HCT116 (cell line): Measurements from ENCODE around the gene GPC5. TPM values are rescaled to one million over a fixed set of nuclear protein-coding genes. Genes with fewer than 3 reads are reported as not detected.

Source experiments
- ATAC-seq: fragments of 200-7000 bp; cut with Tn5 transposase; 2 replicates; pipeline ENCODE4 v1.9.1; 2020; ENCODE audit warnings: mild to moderate bottlenecking, moderate library complexity
- BruUV-seq: library from RNA; stranded (reverse); fragments of 400-500 nt; replicated peaks from 2 replicates; lab custom pipeline; 2021; lab: Mats Ljungman, UMichigan
- CTCF ChIA-PET: fragments of 300-600 bp; sonication (Branson Sonifier 250); formaldehyde crosslinking; loops from one replicate; lab custom pipeline; 2021; ENCODE audit warnings: antibody characterized with exemption; lab: Charles Lee
- POLR2A ChIA-PET: fragments of 300-600, 350-600 bp; sonication (Branson Sonifier 250); formaldehyde crosslinking; loops from one replicate; lab custom pipeline; 2021; ENCODE audit warnings: antibody characterized with exemption; lab: Charles Lee
- RAD21 ChIA-PET, 2 experiments: fragments of 300-600 bp; sonication (Branson Sonifier 250); formaldehyde crosslinking; loops; one replicate each; lab custom pipeline; 2023; ENCODE audit warnings: low total read pairs in 2 of 2; ENCODE audit not compliant: uncharacterized antibody in 2 of 2, unreplicated experiment in 2 of 2, low non-redundant PET in 1 of 2; lab: Charles Lee
- DNase-seq: peaks from one replicate; pipeline ENCODE4 v3.0.0-alpha.2; 2010; ENCODE audit warnings: low read depth, low spot score
- H2AFZ ChIP-seq: fragments of 200-600 bp; shearing (Covaris generic), sonication (generic); 2 replicates; pipeline ENCODE4 v1.6.1; 2017; ENCODE audit warnings: low read depth, mixed run types, mixed read lengths, antibody characterized with exemption, low read length; ENCODE audit not compliant: poor library complexity, severe bottlenecking
- H3K27ac ChIP-seq: 2 replicates; pipeline ENCODE4 v1.5.1; 2012; ENCODE audit warnings: low read depth, low read length
- H3K27me3 ChIP-seq: fragments of 200-600 bp; sonication (generic); 2 replicates; pipeline ENCODE4 v1.6.1; 2016; ENCODE audit warnings: mixed run types, low read length, mixed read lengths; ENCODE audit not compliant: insufficient read depth
- H3K36me3 ChIP-seq, 2 experiments: fragments of 200-500 bp in 1 of 2; fragments of 200-600 bp in 1 of 2; sonication (Bioruptor generic) in 1 of 2; sonication (generic) in 1 of 2; 2 replicates each; pipeline versions ENCODE4 v1.5.1 to v1.6.1; 2014 to 2016; ENCODE audit warnings: low read length in 2 of 2, inconsistent platforms in 1 of 2, mixed read lengths in 1 of 2, mixed run types in 1 of 2; ENCODE audit not compliant: insufficient read depth in 2 of 2, control insufficient read depth in 1 of 2
- H3K4me1 ChIP-seq, 2 experiments: fragments of 200-600 bp in 1 of 2; sonication (generic) in 1 of 2; 2 replicates each; pipeline versions ENCODE4 v1.5.1 to v1.6.1; 2012 to 2017; ENCODE audit warnings: low read length in 2 of 2, inconsistent platforms in 1 of 2, mild to moderate bottlenecking in 1 of 2, mixed read lengths in 1 of 2, mixed run types in 1 of 2, moderate library complexity in 1 of 2; ENCODE audit not compliant: insufficient read depth in 2 of 2, control insufficient read depth in 1 of 2
- H3K4me2 ChIP-seq: fragments of 200-600 bp; sonication (generic); 2 replicates; pipeline ENCODE4 v1.6.1; 2017; ENCODE audit warnings: mixed run types, low read length, mixed read lengths
- H3K4me3 ChIP-seq, 2 experiments: fragments of 200-600 bp in 1 of 2; sonication (generic) in 1 of 2; replicated peaks in 1 of 2; 2 replicates each; pipeline ENCODE4 v1.5.1; 2011 to 2016; ENCODE audit warnings: low read length in 2 of 2, control low read depth in 1 of 2, low read depth in 1 of 2, mild to moderate bottlenecking in 1 of 2, mixed read lengths in 1 of 2, mixed run types in 1 of 2
- H3K79me2 ChIP-seq: fragments of 200-600 bp; sonication (generic); 2 replicates; pipeline ENCODE4 v1.6.1; 2017; ENCODE audit warnings: mild to moderate bottlenecking, mixed run types, low read length, moderate library complexity, mixed read lengths; ENCODE audit not compliant: insufficient read depth
- H3K9ac ChIP-seq: fragments of 200-600 bp; sonication (generic); 2 replicates; pipeline ENCODE4 v1.6.1; 2016; ENCODE audit warnings: low read length, mixed read lengths
- H3K9me2 ChIP-seq: fragments of 200-600 bp; sonication (generic), shearing (Covaris generic); 2 replicates; pipeline ENCODE4 v1.6.1; 2017; ENCODE audit warnings: mixed run types, mild to moderate bottlenecking, moderate library complexity; ENCODE audit not compliant: insufficient read depth
- H3K9me3 ChIP-seq, 2 experiments: fragments of 200-500 bp in 1 of 2; fragments of 200-600 bp in 1 of 2; sonication (Bioruptor generic) in 1 of 2; sonication (generic) in 1 of 2; 2 replicates each; pipeline ENCODE4 v1.6.1; 2014 to 2017; ENCODE audit warnings: low read length in 2 of 2, mixed read lengths in 2 of 2, inconsistent platforms in 1 of 2, low read depth in 1 of 2, mild to moderate bottlenecking in 1 of 2, mixed run types in 1 of 2, moderate library complexity in 1 of 2; ENCODE audit not compliant: control insufficient read depth in 1 of 2, insufficient read depth in 1 of 2
- H4K20me1 ChIP-seq: fragments of 200-600 bp; sonication (generic), shearing (Covaris generic); 2 replicates; pipeline ENCODE4 v1.6.1; 2017; ENCODE audit warnings: mixed run types, mild to moderate bottlenecking, moderate library complexity; ENCODE audit not compliant: insufficient read depth
- CBX3 ChIP-seq: IDR thresholded peaks from 2 replicates; pipeline ENCODE4 v1.6.1; 2012; ENCODE audit warnings: low read depth
- ELF1 ChIP-seq: IDR thresholded peaks from 2 replicates; pipeline ENCODE4 v1.6.1; 2012; ENCODE audit warnings: low read depth, borderline replicate concordance
- EZH2 ChIP-seq: fragments of 200-600 bp; sonication (generic); IDR thresholded peaks from 2 replicates; pipeline ENCODE4 v1.6.1; 2017; ENCODE audit warnings: antibody characterized with exemption, mixed run types
- EZH2phosphoT487 ChIP-seq: fragments of 200-600 bp; IDR thresholded peaks from 2 replicates; pipeline ENCODE4 v1.6.1; 2018; ENCODE audit warnings: antibody characterized with exemption, borderline replicate concordance
- FOSL1 ChIP-seq: IDR thresholded peaks from 2 replicates; pipeline ENCODE4 v1.6.1; 2012; ENCODE audit warnings: low read depth
- POLR2A ChIP-seq: IDR thresholded peaks from 2 replicates; pipeline ENCODE4 v1.7.0; 2011; ENCODE audit warnings: borderline replicate concordance; ENCODE audit not compliant: insufficient read depth, insufficient read length; ENCODE audit errors: extremely low read depth
- POLR2AphosphoS5 ChIP-seq: IDR thresholded peaks from 2 replicates; pipeline ENCODE4 v1.6.1; 2011; ENCODE audit warnings: mild to moderate bottlenecking, low read depth, low read length, moderate library complexity
- SIN3A ChIP-seq: IDR thresholded peaks from 2 replicates; pipeline ENCODE4 v1.6.1; 2012; ENCODE audit warnings: low read depth
- SP1 ChIP-seq: IDR thresholded peaks from 2 replicates; pipeline ENCODE4 v1.6.1; 2012; ENCODE audit warnings: low read depth
- YY1 ChIP-seq: IDR thresholded peaks from 2 replicates; pipeline ENCODE4 v1.6.1; 2011; ENCODE audit warnings: low read length, low read depth, moderate library complexity, mild to moderate bottlenecking; ENCODE audit not compliant: insufficient replicate concordance; ENCODE audit errors: extremely low read depth
- ZFX ChIP-seq: fragments of 450-650 bp; IDR thresholded peaks from 2 replicates; pipeline ENCODE4 v1.6.1; 2017
- ZNF274 ChIP-seq: fragments of 200-500 bp; sonication (Bioruptor generic); IDR thresholded peaks from 2 replicates; pipeline ENCODE4 v1.6.1; 2014; ENCODE audit warnings: mild to moderate bottlenecking, low read depth, low read length, inconsistent platforms
- intact Hi-C: fragments of 100-400 bp; cut with micrococcal nuclease; formaldehyde crosslinking; loops from 2 replicates; pipeline ENCODE4 v1.10.0; 2022
- total RNA-seq: library from RNA; stranded (reverse); gene quantifications from one replicate; pipeline ENCODE4 v1.2.1, GENCODE V29; 2021; ENCODE audit not compliant: unreplicated experiment
- TF ChIP-seq, protein P1 (sequence below): IDR thresholded peaks from 2 replicates; pipeline ENCODE4 v1.6.1; 2011; ENCODE audit warnings: mild to moderate bottlenecking, low read length, moderate library complexity; ENCODE audit not compliant: insufficient replicate concordance; ENCODE audit errors: extremely low read depth
- TF ChIP-seq, protein P2 (sequence below), 3 experiments: fragments of 200-600 bp in 1 of 3; sonication (generic) in 1 of 3; IDR thresholded peaks in 2 of 3; conservative IDR thresholded peaks in 1 of 3; 2 replicates each; pipeline ENCODE4 v1.5.1; 2012 to 2017; ENCODE audit warnings: low read depth in 2 of 3, low read length in 2 of 3, antibody characterized with exemption in 1 of 3, borderline replicate concordance in 1 of 3, control low read depth in 1 of 3, mild to moderate bottlenecking in 1 of 3, mixed read lengths in 1 of 3, mixed run types in 1 of 3, moderate library complexity in 1 of 3; ENCODE audit not compliant: insufficient read depth in 1 of 3

The GPC5 gene
- total RNA-seq, 1 experiment from 2014 or later: not detected

DNA sequence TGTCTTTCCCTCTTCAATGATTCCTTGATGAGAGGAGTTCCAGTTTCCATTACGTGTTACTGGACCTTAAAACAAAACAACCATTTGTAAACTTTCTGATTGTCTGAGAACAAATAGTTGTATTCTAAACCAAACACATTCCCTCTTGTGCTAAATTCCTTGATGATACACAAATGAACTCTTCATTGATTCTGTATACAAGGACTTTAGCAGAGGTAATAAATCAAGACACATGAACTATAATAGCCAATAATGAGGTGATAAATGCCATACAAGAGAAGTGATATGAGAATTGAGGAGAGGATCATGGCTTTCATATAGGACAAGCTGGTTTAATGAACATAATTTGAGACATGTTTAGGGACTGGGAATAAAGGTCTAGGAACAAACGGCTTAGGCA is 13.5 kb upstream of the GPC5 start:
- H3K36me3 ChIP-seq: no peaks in the 10 kb centered on the region
- POLR2A ChIA-PET: no interaction called here
- BruUV-seq: no TSS peak
- H3K9ac ChIP-seq: no peak overlapping the region
- CTCF ChIA-PET: no interaction called here
- DNase-seq (no peak), ATAC-seq (no peak)
- no peak for TF ChIP-seq CBX3
- no peak for TF ChIP-seq EZH2phosphoT487
- no peak for TF ChIP-seq EZH2
- TF ChIP-seq FOSL1: no peak
- no peak for TF ChIP-seq ZNF274
- TF ChIP-seq POLR2AphosphoS5: no peak
- TF ChIP-seq, protein P1, sequence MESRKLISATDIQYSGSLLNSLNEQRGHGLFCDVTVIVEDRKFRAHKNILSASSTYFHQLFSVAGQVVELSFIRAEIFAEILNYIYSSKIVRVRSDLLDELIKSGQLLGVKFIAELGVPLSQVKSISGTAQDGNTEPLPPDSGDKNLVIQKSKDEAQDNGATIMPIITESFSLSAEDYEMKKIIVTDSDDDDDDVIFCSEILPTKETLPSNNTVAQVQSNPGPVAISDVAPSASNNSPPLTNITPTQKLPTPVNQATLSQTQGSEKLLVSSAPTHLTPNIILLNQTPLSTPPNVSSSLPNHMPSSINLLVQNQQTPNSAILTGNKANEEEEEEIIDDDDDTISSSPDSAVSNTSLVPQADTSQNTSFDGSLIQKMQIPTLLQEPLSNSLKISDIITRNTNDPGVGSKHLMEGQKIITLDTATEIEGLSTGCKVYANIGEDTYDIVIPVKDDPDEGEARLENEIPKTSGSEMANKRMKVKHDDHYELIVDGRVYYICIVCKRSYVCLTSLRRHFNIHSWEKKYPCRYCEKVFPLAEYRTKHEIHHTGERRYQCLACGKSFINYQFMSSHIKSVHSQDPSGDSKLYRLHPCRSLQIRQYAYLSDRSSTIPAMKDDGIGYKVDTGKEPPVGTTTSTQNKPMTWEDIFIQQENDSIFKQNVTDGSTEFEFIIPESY: no peak
- TF ChIP-seq ZFX: no peak
- TF ChIP-seq YY1: no peak
- TF ChIP-seq ELF1: no peak
- no peak for TF ChIP-seq SP1
- TF ChIP-seq POLR2A: no peak
- TF ChIP-seq SIN3A: no peak
- TF ChIP-seq, protein P2, sequence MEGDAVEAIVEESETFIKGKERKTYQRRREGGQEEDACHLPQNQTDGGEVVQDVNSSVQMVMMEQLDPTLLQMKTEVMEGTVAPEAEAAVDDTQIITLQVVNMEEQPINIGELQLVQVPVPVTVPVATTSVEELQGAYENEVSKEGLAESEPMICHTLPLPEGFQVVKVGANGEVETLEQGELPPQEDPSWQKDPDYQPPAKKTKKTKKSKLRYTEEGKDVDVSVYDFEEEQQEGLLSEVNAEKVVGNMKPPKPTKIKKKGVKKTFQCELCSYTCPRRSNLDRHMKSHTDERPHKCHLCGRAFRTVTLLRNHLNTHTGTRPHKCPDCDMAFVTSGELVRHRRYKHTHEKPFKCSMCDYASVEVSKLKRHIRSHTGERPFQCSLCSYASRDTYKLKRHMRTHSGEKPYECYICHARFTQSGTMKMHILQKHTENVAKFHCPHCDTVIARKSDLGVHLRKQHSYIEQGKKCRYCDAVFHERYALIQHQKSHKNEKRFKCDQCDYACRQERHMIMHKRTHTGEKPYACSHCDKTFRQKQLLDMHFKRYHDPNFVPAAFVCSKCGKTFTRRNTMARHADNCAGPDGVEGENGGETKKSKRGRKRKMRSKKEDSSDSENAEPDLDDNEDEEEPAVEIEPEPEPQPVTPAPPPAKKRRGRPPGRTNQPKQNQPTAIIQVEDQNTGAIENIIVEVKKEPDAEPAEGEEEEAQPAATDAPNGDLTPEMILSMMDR (IDR thresholded peaks at IDR 0.05 in 2 of 3, conservative IDR thresholded peaks at IDR 0.05 in 1 of 3; ENCODE audit: borderline replicate concordance in 1 of 3, insufficient read depth in 1 of 3, low read depth in 2 of 3, low read length in 2 of 3): no peak
- no peaks in the 10 kb centered on the region for H3K9me2 ChIP-seq
- no peaks in the 10 kb centered on the region for H3K79me2 ChIP-seq
- H3K9me3 ChIP-seq: no peaks in the 10 kb centered on the region
- intact Hi-C loops: no loop called here
- H3K4me2 ChIP-seq: no peak overlapping the region
- H3K4me3 ChIP-seq: no peak overlapping the region
- RAD21 ChIA-PET: no interaction called here
- H3K27me3 ChIP-seq: peaks cover 22% of the 10 kb centered on the region; the same call in 1 of the 2 replicates
- H4K20me1 ChIP-seq: no peaks in the 10 kb centered on the region
- H2AFZ ChIP-seq: no peak overlapping the region
- H3K4me1 ChIP-seq: no peaks in the 10 kb centered on the region
- H3K27ac ChIP-seq: no peak overlapping the region
